Neural cell (in vitro differentiated cells): ENCODE results near the gene CCDC88C.

Experiments used
- CTCF ChIP-seq: fragments of 450-650 bp; IDR thresholded peaks from 2 replicates; pipeline ENCODE4 v1.5.1; 2014; ENCODE audit warnings: antibody characterized with exemption, mild to moderate bottlenecking, moderate library complexity; ENCODE audit not compliant: poor library complexity, severe bottlenecking
- REST ChIP-seq: IDR thresholded peaks from 2 replicates; pipeline ENCODE4 v1.6.1; 2012; ENCODE audit warnings: borderline replicate concordance

DNA sequence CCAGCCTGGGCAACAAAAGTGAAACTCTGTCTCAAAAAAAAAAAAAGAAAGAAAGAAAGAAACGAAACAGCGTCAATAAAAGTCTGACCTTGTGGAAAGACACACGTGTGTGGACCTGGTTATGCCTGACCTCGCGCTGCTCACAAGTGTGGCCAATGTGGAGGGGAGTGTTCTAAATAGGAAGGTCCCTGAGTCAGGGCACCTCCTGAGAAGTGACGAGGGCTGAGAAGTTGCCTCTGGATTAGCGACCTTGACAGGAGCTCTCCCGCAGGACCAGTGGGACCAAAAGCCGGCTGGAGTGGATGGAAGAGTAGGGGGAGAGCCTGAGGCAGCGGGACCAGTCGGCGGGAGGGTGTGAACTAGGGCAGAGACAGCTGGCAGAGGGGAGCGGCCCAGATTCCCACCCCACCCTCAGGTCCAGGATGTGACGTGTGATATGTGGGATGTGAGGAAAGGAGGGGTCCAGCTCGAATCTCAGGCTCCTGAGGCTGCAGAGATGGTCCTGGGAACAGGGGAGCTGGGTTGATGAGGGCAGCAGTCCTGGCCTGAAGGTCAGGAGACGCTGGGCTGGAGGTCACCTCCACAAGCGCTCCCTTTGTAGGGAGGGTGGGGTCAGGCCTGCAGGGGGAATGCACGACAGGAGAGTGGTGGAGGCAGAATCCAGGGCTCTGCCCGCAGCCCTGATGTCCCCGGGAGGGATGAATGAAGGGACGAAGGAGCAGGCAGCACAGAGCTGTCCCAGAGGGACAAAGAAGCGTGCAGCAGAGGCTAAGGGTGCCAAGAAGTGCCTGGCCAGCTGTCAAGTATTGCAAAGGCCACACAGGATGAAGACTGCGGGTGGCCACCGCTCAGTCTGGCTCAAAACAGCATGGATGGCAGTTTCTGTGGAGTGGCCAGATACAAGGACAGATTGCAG, 148.3 kb downstream of the CCDC88C start:
- TF ChIP-seq CTCF = no peak
- no peak for TF ChIP-seq REST
